K562 (cell line): ENCODE results near the gene TXNIP. TPM values are rescaled to one million over a fixed set of nuclear protein-coding genes. Genes with fewer than 3 reads are reported as not detected.

Source experiments
- CBX3 ChIP-seq, 2 experiments: IDR thresholded peaks; 1 replicate in 1 of 2; 2 replicates in 1 of 2; pipeline ENCODE4 v1.6.1; 2012; ENCODE audit warnings: inconsistent platforms in 2 of 2, low read length in 2 of 2, borderline replicate concordance in 1 of 2, control low read depth in 1 of 2
- CEBPB ChIP-seq: fragments of 450-650 bp; IDR thresholded peaks from 2 replicates; pipeline ENCODE4 v1.6.1; 2016; ENCODE audit warnings: missing genetic modification characterization, missing compliant biosample characterization
- DACH1 ChIP-seq: fragments of 450-650 bp; IDR thresholded peaks from 2 replicates; pipeline ENCODE4 v1.6.1; 2018; ENCODE audit not compliant: partially characterized antibody
- GTF2F1 ChIP-seq: IDR thresholded peaks from 2 replicates; pipeline ENCODE4 v1.6.1; 2011; ENCODE audit warnings: low read depth, low read length, improper control_type of control experiment
- HMG20B ChIP-seq: fragments of 250-450 bp; sonication (Bioruptor Pico); IDR thresholded peaks from 2 replicates; pipeline ENCODE4 v1.5.0; 2021; ENCODE audit warnings: mild to moderate bottlenecking
- KDM4B ChIP-seq, 2 experiments: fragments of 450-650 bp in 1 of 2; sonication (generic) in 1 of 2; IDR thresholded peaks; 2 replicates each; pipeline ENCODE4 v1.6.1; 2016 to 2017; ENCODE audit warnings: borderline replicate concordance in 2 of 2, antibody characterized with exemption in 1 of 2, low read depth in 1 of 2, mild to moderate bottlenecking in 1 of 2
- MED1 ChIP-seq: sonication (generic); formaldehyde crosslinking; IDR thresholded peaks from 2 replicates; pipeline ENCODE4 v1.8.1; 2023; ENCODE audit warnings: missing genetic modification reagents, borderline replicate concordance
- NFIC ChIP-seq: fragments of 450-650 bp; IDR thresholded peaks from 2 replicates; pipeline ENCODE4 v1.6.1; 2017; ENCODE audit warnings: mild to moderate bottlenecking, inconsistent platforms
- PHTF2 ChIP-seq: fragments of 250-450 bp; sonication (Bioruptor Pico); IDR thresholded peaks from 2 replicates; pipeline ENCODE4 v1.5.0; 2021; ENCODE audit warnings: mild to moderate bottlenecking
- POLR2AphosphoS5 ChIP-seq: IDR thresholded peaks from 2 replicates; pipeline ENCODE4 v1.6.1; 2011; ENCODE audit warnings: mild to moderate bottlenecking, low read depth, low read length, moderate library complexity; ENCODE audit not compliant: control insufficient read depth, insufficient read depth
- RCOR1 ChIP-seq, 2 experiments: IDR thresholded peaks; 2 replicates each; pipeline ENCODE4 v1.6.1; 2012; ENCODE audit warnings: low read depth in 2 of 2, low read length in 2 of 2, borderline replicate concordance in 1 of 2, improper control_type of control experiment in 1 of 2
- SRSF9 ChIP-seq: fragments of 200-400 bp; formaldehyde crosslinking; IDR thresholded peaks from 2 replicates; pipeline ENCODE4 v1.6.1; 2017; ENCODE audit warnings: low read depth, low read length, borderline replicate concordance
- U2AF1 ChIP-seq: fragments of 200-400 bp; formaldehyde crosslinking; optimal IDR thresholded peaks from 2 replicates; pipeline ENCODE3; 2017; ENCODE audit warnings: mild to moderate bottlenecking, low read depth, low read length, moderate library complexity
- ZBTB17 ChIP-seq: fragments of 450-650 bp; formaldehyde crosslinking; IDR thresholded peaks from 2 replicates; pipeline ENCODE4 v1.4.0; 2020; ENCODE audit warnings: mild to moderate bottlenecking
- ZNF12 ChIP-seq: sonication (generic); formaldehyde crosslinking; IDR thresholded peaks from 2 replicates; pipeline ENCODE4 v1.4.0; 2020; ENCODE audit warnings: mild to moderate bottlenecking, missing genetic modification reagents
- ZNF444 ChIP-seq: fragments of 250-450 bp; sonication (Bioruptor Pico); IDR thresholded peaks from 2 replicates; pipeline ENCODE4 v1.4.0; 2020; ENCODE audit warnings: mild to moderate bottlenecking, moderate library complexity
- polyA plus RNA-seq, 8 experiments: library from polyadenylated mRNA; depleted of rRNA in 4 of 8; stranded (reverse) in 5 of 8; unstranded in 3 of 8; fragments of >200 nt; fragmentation: Nextera tagmentation in 2 of 8; fragmentation: Illumina TruSeq in 1 of 8; extraction: Ambion mirVana in 2 of 8; extraction: Trizol in 1 of 8; gene quantifications; 2 replicates each; pipeline versions ENCODE4 v1.2.1 to v1.2.3, GENCODE V29; 2011 to 2014; ENCODE audit warnings: inconsistent platforms in 1 of 8, missing spikeins in 1 of 8
- total RNA-seq, 7 experiments: library from RNA; depleted of rRNA in 6 of 7; stranded (reverse); fragments of >200 nt in 6 of 7; fragmentation: Illumina TruSeq in 2 of 7; extraction: Trizol in 2 of 7; gene quantifications; 2 replicates each; pipeline versions ENCODE4 v1.2.1 to v1.2.3, GENCODE V29; 2011 to 2021; ENCODE audit warnings: low replicate concordance in 1 of 7
- TF ChIP-seq, protein P1 (sequence below): sonication (generic); formaldehyde crosslinking; IDR thresholded peaks from 2 replicates; pipeline ENCODE4 v1.8.0; 2023; ENCODE audit warnings: mild to moderate bottlenecking, missing genetic modification reagents
- TF ChIP-seq, protein P2 (sequence below): fragments of 250-450 bp; sonication (Bioruptor Pico); IDR thresholded peaks from 2 replicates; pipeline ENCODE4 v1.5.0; 2021
- TF ChIP-seq, protein P3 (sequence below): fragments of 250-450 bp; sonication (Bioruptor Pico); IDR thresholded peaks from 2 replicates; pipeline ENCODE4 v1.5.0; 2021; ENCODE audit warnings: mild to moderate bottlenecking, moderate library complexity

TXNIP gene
- total and polyA plus RNA-seq, 9 of the 15 experiments (the other 6 are each of a cell fraction or from before 2014, with no cell fraction given): 120 to 499 (median 257) TPM

DNA sequence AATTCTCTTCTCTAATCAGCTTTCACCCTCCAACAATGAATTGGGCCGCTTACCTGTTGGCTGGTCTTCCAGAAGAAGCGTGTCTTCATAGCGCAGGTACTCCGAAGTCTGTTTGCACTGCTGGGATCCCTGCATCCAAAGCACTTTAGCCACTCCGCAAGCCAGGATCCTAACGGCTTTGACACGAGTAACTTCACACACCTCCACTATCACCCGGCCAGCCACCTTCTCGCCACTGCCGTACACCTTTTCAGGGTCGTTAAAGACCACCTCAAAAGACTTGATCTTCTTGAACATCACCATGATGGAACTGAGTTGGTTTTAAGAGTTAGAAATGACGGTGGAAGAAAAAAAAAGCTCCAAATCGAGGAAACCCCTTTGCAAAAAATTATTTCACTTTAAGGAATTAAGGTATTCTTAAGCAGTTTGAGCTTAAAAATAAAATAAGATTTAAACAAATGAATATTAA, 381 bp downstream of the TXNIP start (continued):
- TF ChIP-seq ZNF444 (CRISPR knock-in tag): 0 out of 2 replicates have a peak, but pooled peaks have one; percentile 3
- TF ChIP-seq MED1 (CRISPR knock-in tag): no peak
- TF ChIP-seq POLR2AphosphoS5: no peak
- TF ChIP-seq SRSF9: no peak
- no peak for TF ChIP-seq PHTF2
- TF ChIP-seq HMG20B: 0 out of 2 replicates have a peak, but pooled peaks have one; percentile 71
- TF ChIP-seq, protein P1, sequence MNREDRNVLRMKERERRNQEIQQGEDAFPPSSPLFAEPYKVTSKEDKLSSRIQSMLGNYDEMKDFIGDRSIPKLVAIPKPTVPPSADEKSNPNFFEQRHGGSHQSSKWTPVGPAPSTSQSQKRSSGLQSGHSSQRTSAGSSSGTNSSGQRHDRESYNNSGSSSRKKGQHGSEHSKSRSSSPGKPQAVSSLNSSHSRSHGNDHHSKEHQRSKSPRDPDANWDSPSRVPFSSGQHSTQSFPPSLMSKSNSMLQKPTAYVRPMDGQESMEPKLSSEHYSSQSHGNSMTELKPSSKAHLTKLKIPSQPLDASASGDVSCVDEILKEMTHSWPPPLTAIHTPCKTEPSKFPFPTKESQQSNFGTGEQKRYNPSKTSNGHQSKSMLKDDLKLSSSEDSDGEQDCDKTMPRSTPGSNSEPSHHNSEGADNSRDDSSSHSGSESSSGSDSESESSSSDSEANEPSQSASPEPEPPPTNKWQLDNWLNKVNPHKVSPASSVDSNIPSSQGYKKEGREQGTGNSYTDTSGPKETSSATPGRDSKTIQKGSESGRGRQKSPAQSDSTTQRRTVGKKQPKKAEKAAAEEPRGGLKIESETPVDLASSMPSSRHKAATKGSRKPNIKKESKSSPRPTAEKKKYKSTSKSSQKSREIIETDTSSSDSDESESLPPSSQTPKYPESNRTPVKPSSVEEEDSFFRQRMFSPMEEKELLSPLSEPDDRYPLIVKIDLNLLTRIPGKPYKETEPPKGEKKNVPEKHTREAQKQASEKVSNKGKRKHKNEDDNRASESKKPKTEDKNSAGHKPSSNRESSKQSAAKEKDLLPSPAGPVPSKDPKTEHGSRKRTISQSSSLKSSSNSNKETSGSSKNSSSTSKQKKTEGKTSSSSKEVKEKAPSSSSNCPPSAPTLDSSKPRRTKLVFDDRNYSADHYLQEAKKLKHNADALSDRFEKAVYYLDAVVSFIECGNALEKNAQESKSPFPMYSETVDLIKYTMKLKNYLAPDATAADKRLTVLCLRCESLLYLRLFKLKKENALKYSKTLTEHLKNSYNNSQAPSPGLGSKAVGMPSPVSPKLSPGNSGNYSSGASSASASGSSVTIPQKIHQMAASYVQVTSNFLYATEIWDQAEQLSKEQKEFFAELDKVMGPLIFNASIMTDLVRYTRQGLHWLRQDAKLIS (CRISPR knock-in tag): peak; percentile 47; the same call in 1 of the 2 replicates
- no peak for TF ChIP-seq ZNF12
- no peak for TF ChIP-seq CEBPB (tag)
- no peak for TF ChIP-seq RCOR1 (IDR thresholded peaks at IDR 0.05; ENCODE audit: borderline replicate concordance in 1 of 2, low read depth in 2 of 2, low read length in 2 of 2)
- no peak for TF ChIP-seq CBX3 (IDR thresholded peaks at IDR 0.05; ENCODE audit: borderline replicate concordance in 1 of 2, low read length in 2 of 2)
- TF ChIP-seq KDM4B (IDR thresholded peaks at IDR 0.05; ENCODE audit: borderline replicate concordance in 2 of 2, low read depth in 1 of 2): no peak
- no peak for TF ChIP-seq ZBTB17 (CRISPR knock-in tag)
- TF ChIP-seq, protein P2, sequence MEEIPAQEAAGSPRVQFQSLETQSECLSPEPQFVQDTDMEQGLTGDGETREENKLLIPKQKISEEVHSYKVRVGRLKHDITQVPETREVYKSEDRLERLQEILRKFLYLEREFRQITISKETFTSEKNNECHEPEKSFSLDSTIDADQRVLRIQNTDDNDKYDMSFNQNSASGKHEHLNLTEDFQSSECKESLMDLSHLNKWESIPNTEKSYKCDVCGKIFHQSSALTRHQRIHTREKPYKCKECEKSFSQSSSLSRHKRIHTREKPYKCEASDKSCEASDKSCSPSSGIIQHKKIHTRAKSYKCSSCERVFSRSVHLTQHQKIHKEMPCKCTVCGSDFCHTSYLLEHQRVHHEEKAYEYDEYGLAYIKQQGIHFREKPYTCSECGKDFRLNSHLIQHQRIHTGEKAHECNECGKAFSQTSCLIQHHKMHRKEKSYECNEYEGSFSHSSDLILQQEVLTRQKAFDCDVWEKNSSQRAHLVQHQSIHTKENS (CRISPR knock-in tag): no peak
- no peak for TF ChIP-seq DACH1
- TF ChIP-seq U2AF1: no peak
- TF ChIP-seq GTF2F1: no peak
- no peak; the same call in 1 of the 2 replicates for TF ChIP-seq NFIC
- TF ChIP-seq, protein P3, sequence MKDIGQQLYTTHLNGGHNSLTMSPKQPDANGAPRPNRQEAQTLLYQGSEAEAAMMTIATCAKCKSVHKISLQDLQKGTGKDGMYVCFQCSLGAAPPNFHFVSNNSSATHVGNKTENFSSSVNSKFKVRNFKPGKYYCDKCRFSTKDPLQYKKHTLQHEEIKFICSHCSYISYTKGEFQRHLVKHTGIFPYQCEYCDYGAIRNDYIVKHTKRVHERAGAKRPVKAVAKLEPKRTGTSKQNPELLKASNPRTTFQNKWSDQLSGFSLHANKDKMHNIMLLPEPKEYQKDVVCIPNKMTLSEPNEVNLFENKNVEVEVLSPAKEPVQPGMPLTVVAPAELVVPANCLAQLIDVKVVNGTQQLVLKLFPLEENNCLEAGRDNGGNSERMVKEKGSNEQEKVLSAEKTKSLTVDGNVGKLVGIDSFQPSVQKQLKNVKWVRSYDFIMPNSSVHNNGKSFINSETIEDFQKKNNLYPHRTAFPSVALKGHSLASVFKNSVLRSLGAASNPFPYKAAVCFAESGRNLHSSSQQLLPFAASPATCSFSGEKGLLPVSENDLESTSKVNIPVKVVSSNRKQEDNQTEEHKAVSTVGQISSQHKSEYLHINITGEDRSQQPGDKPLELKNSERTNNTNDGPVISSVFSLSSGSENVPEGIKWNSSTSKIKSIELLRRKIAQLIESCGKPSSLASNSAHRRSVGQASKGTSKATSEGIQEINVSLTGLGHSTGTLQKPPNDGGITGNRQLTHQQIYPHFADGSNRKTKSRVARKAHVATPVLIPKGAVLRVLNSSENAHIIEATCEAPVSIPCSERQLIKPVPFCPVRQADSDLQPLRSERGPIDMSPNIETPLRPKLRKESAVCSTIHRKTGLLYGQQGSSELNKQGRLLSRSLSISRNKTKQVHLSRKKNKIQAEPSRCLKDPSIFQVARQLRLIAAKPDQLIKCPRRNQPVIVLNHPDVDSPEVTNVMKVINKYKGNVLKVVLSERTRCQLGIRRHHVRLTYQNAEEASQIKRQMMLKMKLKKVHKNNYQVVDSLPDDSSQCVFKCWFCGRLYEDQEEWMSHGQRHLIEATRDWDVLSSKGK (CRISPR knock-in tag): peak; percentile 13; the same call in 1 of the 2 replicates
